ENCODE data around the gene FAU. TPM values are rescaled to one million over a fixed set of nuclear protein-coding genes. Genes with fewer than 3 reads are reported as not detected.
"Not testable (repeated sequence)": the region's sequence is repeated elsewhere in the genome, so short reads cannot be mapped to it uniquely, and the experiment has no call there.

The FAU gene
- polyA plus RNA-seq, 1 donor from 2014 or later: 1,422 TPM

GRCh38 chr11:65118891-65119669, 2.9 kb downstream of the FAU start:
- H3K36me3 Mint-ChIP-seq, H3K27me3 Mint-ChIP-seq, H3K9me3 Mint-ChIP-seq: not testable (repeated sequence)
- peaks cover 15 to 39% (median 19%) of the 10 kb centered on the region in 3 donors for H3K4me1 Mint-ChIP-seq
- H3K27ac Mint-ChIP-seq: peak overlapping the region in 2 of 3 donors; percentile 73 to 76
- H3K4me3 Mint-ChIP-seq: peak overlapping the region in 3 of 4 donors; percentile 12 to 77 (median 13)

GRCh38 chr11:65118097-65118837, 3.7 kb downstream of the FAU start:
- Mint-ChIP-seq H3K9me3 (no peaks in the 10 kb centered on the region), H3K27me3 (no peaks in the 10 kb centered on the region), H3K4me1 (peaks cover 19 to 43% (median 24%) of the 10 kb centered on the region in 3 donors), H3K36me3 (peaks cover 7% of the 10 kb centered on the region), H3K27ac (peak overlapping the region; percentile 90 to 94 (median 92)), H3K4me3 (peak overlapping the region; percentile 86 to 94 (median 89))

GRCh38 chr11:65117206-65118096, 4.5 kb downstream of the FAU start, which contains the start of gene ZNHIT2:
TSS of gene ZNHIT2 (minus strand) at chr11:65117701. CDS start at chr11:65117653, 48 bp downstream.
- peak within 1 kb of the TSS; percentile 86 to 96 (median 90) for H3K4me3 Mint-ChIP-seq
- H3K4me1 Mint-ChIP-seq: peaks cover 21 to 41% (median 26%) of the 10 kb centered on the region in 3 donors
- H3K9me3 Mint-ChIP-seq: no peaks in the 10 kb centered on the region
- H3K27me3 Mint-ChIP-seq: no peaks in the 10 kb centered on the region
- H3K36me3 Mint-ChIP-seq: peaks cover 7% of the 10 kb centered on the region
- peak within 1 kb of the TSS; percentile 90 to 94 (median 92) for H3K27ac Mint-ChIP-seq

- Mint-ChIP-seq H3K4me1 (peaks cover 15 to 33% (median 22%) of the 10 kb centered on the region in 3 donors), H3K27ac (peak overlapping the region; percentile 31 to 94 (median 90)), H3K36me3 (peaks cover 4% of the 10 kb centered on the region), H3K27me3 (no peaks in the 10 kb centered on the region), H3K9me3 (no peaks in the 10 kb centered on the region), H3K4me3 (peak overlapping the region; percentile 86 to 96 (median 90))
Observed at GRCh38 chr11:65116370-65117205, 5.3 kb downstream of the FAU start.

GRCh38 chr11:65115361-65116082, 6.4 kb downstream of the FAU start:
- Mint-ChIP-seq H3K9me3 (no peaks in the 10 kb centered on the region), H3K4me3 (peak overlapping the region in 3 of 4 donors; percentile 9 to 86 (median 63)), H3K4me1 (peaks cover 22 to 36% (median 23%) of the 10 kb centered on the region in 3 donors), H3K27ac (peak overlapping the region in 2 of 3 donors; percentile 31 to 90), H3K36me3 (peaks cover 3% of the 10 kb centered on the region), H3K27me3 (no peaks in the 10 kb centered on the region)

GRCh38 chr11:65114538-65115171, 7.3 kb downstream of the FAU start:
- H3K27me3 Mint-ChIP-seq: no peaks in the 10 kb centered on the region
- peak overlapping the region in 3 of 4 donors; percentile 33 to 86 (median 44) for H3K4me3 Mint-ChIP-seq
- no peaks in the 10 kb centered on the region for H3K9me3 Mint-ChIP-seq
- H3K36me3 Mint-ChIP-seq: peaks cover 3% of the 10 kb centered on the region
- peaks cover 23 to 37% (median 25%) of the 10 kb centered on the region in 3 donors for H3K4me1 Mint-ChIP-seq
- peak overlapping the region in 1 of 3 donors; percentile 90 for H3K27ac Mint-ChIP-seq

- peaks cover 23 to 34% (median 25%) of the 10 kb centered on the region in 3 donors for H3K4me1 Mint-ChIP-seq
- H3K36me3 Mint-ChIP-seq: peaks cover 1% of the 10 kb centered on the region
- H3K4me3 Mint-ChIP-seq: peak overlapping the region in 2 of 4 donors; percentile 86 to 95
- H3K27ac Mint-ChIP-seq: peak overlapping the region in 1 of 3 donors; percentile 90
- no peaks in the 10 kb centered on the region for H3K27me3 Mint-ChIP-seq
- no peaks in the 10 kb centered on the region for H3K9me3 Mint-ChIP-seq
Observed at GRCh38 chr11:65113839-65114238, 8.1 kb downstream of the FAU start.

GRCh38 chr11:65113361-65113756, 8.6 kb downstream of the FAU start:
- Mint-ChIP-seq H3K4me3 (peak overlapping the region; percentile 84 to 95 (median 90)), H3K9me3 (no peaks in the 10 kb centered on the region), H3K27ac (peak overlapping the region; percentile 69 to 90 (median 84)), H3K4me1 (peaks cover 23 to 29% (median 23%) of the 10 kb centered on the region in 3 donors), H3K27me3 (no peaks in the 10 kb centered on the region), H3K36me3 (peaks cover 1% of the 10 kb centered on the region)

- peaks cover 19 to 26% (median 23%) of the 10 kb centered on the region in 3 donors for H3K4me1 Mint-ChIP-seq
- no peaks in the 10 kb centered on the region for H3K36me3 Mint-ChIP-seq
Observed at GRCh38 chr11:65112546-65113360, 9.2 kb downstream of the FAU start.

GRCh38 chr11:65111744-65112545, 10.0 kb downstream of the FAU start, which contains the start of gene TM7SF2:
TSS of gene TM7SF2 (plus strand) at chr11:65111872. CDS start at chr11:65112016, 144 bp downstream.
- H3K36me3 Mint-ChIP-seq: no peaks in the 10 kb centered on the region
- peak within 1 kb of the TSS; percentile 84 to 95 (median 90) for H3K4me3 Mint-ChIP-seq
- no peaks in the 10 kb centered on the region for H3K9me3 Mint-ChIP-seq
- peak within 1 kb of the TSS; percentile 94 to 97 (median 94) for H3K27ac Mint-ChIP-seq
- H3K27me3 Mint-ChIP-seq: no peaks in the 10 kb centered on the region
- peaks cover 16 to 26% (median 23%) of the 10 kb centered on the region in 3 donors for H3K4me1 Mint-ChIP-seq

More at GRCh38 chr11:65112546-65113360, 9.2 kb downstream of the FAU start:
- H3K9me3 Mint-ChIP-seq: no peaks in the 10 kb centered on the region
- peak overlapping the region; percentile 84 to 95 (median 90) for H3K4me3 Mint-ChIP-seq
- H3K27ac Mint-ChIP-seq: peak overlapping the region; percentile 69 to 90 (median 84)
- H3K27me3 Mint-ChIP-seq: no peaks in the 10 kb centered on the region

- no peaks in the 10 kb centered on the region for H3K9me3 Mint-ChIP-seq
- peaks cover 16 to 26% (median 21%) of the 10 kb centered on the region in 3 donors for H3K4me1 Mint-ChIP-seq
- peak overlapping the region; percentile 84 to 97 (median 94) for H3K27ac Mint-ChIP-seq
Observed at GRCh38 chr11:65111159-65111743, 10.7 kb downstream of the FAU start.

More at GRCh38 chr11:65111159-65111743, 10.7 kb downstream of the FAU start:
- Mint-ChIP-seq H3K4me3 (peak overlapping the region; percentile 84 to 95 (median 90)), H3K36me3 (peaks cover 3% of the 10 kb centered on the region), H3K27me3 (no peaks in the 10 kb centered on the region)
